ENCODE data around the gene ATP8A1.
"Not testable (repeated sequence)": the region's sequence is repeated elsewhere in the genome, so short reads cannot be mapped to it uniquely, and the experiment has no call there.

Gene ATP8A1

DNA sequence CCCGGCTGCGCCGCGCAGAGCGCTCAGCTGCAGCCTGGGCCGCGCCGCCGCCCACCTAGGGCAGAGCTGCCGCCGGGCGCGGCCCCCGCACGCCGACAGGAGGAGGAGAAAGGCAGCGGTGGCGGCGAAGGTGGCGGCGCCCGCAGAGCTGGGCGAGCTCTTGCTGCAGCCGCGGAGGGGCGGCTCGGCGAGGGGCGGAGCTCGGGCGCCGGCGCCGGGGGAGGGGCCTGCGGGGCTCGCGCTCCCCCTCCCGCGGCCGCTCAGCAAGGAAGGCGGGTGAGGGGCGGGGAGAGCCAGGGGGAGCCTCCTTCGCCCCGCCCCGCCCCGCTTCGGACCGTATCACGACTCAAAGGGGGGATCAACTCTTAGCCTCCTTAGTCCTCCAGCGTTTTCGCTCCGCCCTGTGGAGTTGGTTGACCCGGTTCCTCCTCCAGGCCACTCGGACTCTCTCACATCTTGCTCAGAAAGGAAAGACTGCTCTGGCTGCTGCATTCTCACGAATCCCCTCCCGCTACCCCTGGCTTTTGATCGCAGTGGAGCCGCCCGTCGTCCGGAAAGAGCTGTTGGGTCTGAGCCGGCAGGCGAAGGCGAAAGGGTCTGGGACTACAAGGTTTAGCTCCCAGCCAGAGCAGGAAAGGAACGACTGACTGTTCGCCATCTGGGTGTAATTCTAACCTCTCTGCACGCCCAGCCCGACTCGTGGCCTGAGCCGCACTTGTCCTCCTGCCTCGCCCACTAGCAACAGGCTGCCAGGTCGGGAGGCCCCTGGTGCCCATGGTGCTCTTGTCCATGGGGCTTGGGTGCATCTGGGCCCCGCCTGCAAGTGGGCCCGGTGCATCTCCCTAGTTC, at the start of gene ATP8A1:
TSS of gene ATP8A1 (minus strand) at position 162 of the 849 bp plus-strand sequence. CDS start 232 bp downstream, outside the sequence.
- TF ChIP-seq, protein P1, sequence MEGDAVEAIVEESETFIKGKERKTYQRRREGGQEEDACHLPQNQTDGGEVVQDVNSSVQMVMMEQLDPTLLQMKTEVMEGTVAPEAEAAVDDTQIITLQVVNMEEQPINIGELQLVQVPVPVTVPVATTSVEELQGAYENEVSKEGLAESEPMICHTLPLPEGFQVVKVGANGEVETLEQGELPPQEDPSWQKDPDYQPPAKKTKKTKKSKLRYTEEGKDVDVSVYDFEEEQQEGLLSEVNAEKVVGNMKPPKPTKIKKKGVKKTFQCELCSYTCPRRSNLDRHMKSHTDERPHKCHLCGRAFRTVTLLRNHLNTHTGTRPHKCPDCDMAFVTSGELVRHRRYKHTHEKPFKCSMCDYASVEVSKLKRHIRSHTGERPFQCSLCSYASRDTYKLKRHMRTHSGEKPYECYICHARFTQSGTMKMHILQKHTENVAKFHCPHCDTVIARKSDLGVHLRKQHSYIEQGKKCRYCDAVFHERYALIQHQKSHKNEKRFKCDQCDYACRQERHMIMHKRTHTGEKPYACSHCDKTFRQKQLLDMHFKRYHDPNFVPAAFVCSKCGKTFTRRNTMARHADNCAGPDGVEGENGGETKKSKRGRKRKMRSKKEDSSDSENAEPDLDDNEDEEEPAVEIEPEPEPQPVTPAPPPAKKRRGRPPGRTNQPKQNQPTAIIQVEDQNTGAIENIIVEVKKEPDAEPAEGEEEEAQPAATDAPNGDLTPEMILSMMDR (conservative IDR thresholded peaks at IDR 0.05): no peak
- TF ChIP-seq ZFX (IDR thresholded peaks at IDR 0.05): no peak
- H3K27ac ChIP-seq: peak within 1 kb of the TSS; percentile 88

DNA sequence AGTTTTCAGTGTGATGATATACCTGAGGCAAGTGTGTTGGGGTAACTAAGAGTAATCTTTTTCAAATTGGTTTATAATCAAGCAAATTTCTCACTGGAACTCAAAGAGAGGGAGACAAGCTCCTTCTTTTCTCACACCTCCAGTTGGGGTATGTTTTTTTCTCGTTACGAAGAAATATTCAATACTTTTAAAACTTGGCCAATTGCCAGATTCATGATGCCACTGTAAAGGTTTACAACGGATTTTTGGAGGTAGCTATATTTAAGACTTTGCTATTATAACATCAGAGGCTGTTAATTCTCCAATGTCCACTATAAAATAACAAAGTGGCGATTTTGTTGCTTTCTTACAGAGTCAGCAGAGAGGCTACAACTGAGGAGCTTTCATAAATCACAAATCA, 49.2 kb upstream of the ATP8A1 start:
- no peak for TF ChIP-seq ZFX (IDR thresholded peaks at IDR 0.05)
- TF ChIP-seq, protein P1 (conservative IDR thresholded peaks at IDR 0.05): no peak
- H3K27ac ChIP-seq: no peak overlapping the region

DNA sequence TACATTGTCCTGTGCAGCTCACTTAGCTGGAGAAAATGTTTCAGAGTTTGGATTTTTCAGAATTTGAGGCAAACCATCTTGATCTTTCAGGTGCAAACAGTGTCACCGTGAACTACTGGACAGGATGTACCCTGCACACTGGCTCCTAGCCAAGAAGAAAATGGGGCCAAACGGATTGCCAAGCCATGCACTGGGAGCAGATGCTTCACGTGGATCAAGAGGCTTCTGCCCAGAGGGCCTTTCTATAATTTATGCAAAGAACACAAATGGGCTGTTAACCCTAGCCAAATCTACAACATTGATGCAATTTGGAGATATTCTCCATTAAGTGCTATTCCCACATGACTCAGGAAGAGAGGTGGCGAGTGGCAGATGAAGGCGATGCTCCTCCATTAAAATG, 46.9 kb upstream of the ATP8A1 start:
- TF ChIP-seq ZFX (IDR thresholded peaks at IDR 0.05): no peak
- TF ChIP-seq, protein P1 (conservative IDR thresholded peaks at IDR 0.05): no peak
- H3K27ac ChIP-seq: no peak overlapping the region

DNA sequence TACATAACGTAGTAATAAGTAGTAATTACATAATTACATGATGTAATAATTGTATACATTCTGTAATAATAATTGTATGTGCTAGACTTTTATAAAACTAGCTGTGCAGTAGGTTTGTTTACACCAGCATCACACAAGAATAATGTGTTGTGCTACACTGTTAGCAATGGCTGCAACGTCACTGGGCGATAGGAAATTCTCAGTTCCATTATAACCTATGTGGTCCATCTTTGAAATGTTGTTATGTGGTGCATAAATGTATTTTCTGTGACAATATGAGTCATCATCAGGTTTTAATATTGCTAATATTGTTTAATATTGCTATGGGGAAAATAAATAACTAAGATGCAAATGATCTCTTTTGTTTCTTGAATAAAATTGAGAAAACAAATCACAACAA, 46.0 kb upstream of the ATP8A1 start:
- no peak for TF ChIP-seq ZFX (IDR thresholded peaks at IDR 0.05)
- TF ChIP-seq, protein P1 (conservative IDR thresholded peaks at IDR 0.05): no peak
- H3K27ac ChIP-seq: no peak overlapping the region

DNA sequence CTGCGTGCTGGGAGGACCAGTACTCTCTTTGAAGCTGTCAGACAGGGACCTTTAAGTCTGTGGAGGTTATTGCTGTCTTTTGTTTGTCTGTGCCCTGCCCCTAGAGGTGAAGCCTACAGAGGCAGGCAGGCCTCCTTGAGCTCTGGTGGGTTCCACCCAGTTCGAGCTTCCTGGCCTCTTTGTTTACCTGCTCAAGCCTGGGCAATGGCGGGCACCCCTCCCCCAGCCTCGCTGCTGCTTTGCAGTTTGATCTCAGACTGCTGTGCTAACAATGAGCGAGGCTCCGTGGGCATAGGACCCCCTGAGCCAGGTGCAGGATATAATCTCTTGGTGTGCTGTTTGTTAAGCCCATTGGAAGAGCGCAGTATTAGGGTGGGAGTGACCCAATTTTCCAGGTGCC, 44.9 kb upstream of the ATP8A1 start:
- not testable (repeated sequence) for H3K27ac ChIP-seq

DNA sequence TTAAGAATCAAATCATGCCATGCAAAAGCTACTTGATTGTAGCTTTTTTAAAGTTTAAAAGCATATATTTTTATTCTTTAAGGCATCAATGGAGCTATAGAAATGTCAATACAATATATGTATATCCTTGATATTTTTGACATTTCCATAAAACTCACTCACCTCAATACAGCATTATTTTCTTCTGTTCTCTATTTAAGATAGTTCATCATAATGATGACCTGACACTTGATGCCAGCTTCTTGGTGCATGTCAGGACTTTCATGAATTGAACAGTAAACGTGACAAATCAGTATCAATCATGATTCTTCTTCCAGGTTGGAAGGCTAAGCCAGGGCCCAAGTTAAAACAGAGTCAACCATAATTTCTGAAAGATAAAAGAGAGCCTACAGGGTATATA, 33.6 kb upstream of the ATP8A1 start:
- no peak overlapping the region for H3K27ac ChIP-seq
- TF ChIP-seq, protein P1 (conservative IDR thresholded peaks at IDR 0.05): no peak
- no peak for TF ChIP-seq ZFX (IDR thresholded peaks at IDR 0.05)

DNA sequence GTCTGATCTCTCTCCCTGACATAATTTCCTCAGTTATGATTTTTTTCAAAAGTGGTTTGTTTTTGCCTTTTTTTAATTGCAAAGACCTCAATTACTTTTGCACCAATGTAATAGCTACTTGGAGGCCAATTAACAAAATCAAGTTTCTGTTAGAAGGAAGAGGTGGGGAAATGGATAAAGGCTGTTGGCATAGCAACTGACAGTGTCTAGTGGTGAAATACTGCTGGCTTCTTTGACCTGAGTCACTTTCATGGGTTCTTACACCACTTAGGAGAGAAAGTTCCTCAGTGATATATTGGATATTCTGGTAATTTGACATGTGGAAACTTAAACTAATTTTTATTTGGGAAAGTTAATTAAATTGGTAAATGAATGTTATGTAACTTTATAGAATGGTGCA, 26.5 kb upstream of the ATP8A1 start:
- no peak overlapping the region for H3K27ac ChIP-seq
- TF ChIP-seq, protein P1 (conservative IDR thresholded peaks at IDR 0.05): no peak
- no peak for TF ChIP-seq ZFX (IDR thresholded peaks at IDR 0.05)

DNA sequence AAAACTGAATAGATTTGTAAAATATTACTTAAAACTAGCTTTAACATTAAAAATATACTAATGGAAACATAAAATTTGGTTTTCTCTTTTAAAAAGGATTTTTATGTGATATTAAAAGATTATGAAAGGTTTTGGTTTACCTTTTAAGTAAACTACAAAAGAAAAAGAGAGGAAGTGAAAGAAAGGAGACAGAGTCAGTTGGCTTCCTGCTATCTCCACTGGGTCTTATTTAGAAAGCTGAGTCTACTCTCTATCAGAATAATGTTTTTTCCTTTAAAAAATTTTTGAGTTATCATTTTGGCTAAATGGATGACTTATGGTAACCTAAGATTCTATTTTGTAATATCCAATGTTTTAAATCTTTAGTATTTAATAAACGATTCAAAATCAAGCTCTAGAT, 21.6 kb upstream of the ATP8A1 start:
- TF ChIP-seq, protein P1 (conservative IDR thresholded peaks at IDR 0.05): no peak
- no peak for TF ChIP-seq ZFX (IDR thresholded peaks at IDR 0.05)
- H3K27ac ChIP-seq: no peak overlapping the region
